HUDEP-2 (cell line): ENCODE data around the gene DPAGT1.
"Not testable (repeated sequence)": the region's sequence is repeated elsewhere in the genome, so short reads cannot be mapped to it uniquely, and the experiment has no call there.

ENCODE experiments used
- DNase-seq, 76 experiments: peaks; one replicate each; lab custom pipeline; 2025; ENCODE audit not compliant: unreplicated experiment in 76 of 76; lab: John Stamatoyannopoulos, UW

DPAGT1 gene

DNA sequence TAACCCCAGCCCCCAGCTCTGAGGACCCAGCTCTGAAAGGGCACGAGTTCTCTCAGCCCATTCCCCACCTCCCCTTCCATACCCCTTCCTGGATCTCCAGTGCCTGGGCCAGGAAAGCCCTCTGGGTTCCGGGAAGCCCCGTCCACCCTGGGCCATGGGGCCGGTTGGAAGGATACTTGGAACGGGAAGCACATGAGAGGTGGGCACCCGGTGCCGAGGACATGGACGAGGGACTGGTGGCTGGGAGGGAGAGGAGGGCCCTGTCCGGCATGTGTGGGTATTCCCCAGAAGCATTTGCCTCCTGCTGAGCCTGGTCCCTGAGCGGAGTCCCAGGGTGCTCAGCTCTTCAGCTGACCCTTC is 14.6 kb upstream of the DPAGT1 start:
- DNase-seq, result no peak

DNA sequence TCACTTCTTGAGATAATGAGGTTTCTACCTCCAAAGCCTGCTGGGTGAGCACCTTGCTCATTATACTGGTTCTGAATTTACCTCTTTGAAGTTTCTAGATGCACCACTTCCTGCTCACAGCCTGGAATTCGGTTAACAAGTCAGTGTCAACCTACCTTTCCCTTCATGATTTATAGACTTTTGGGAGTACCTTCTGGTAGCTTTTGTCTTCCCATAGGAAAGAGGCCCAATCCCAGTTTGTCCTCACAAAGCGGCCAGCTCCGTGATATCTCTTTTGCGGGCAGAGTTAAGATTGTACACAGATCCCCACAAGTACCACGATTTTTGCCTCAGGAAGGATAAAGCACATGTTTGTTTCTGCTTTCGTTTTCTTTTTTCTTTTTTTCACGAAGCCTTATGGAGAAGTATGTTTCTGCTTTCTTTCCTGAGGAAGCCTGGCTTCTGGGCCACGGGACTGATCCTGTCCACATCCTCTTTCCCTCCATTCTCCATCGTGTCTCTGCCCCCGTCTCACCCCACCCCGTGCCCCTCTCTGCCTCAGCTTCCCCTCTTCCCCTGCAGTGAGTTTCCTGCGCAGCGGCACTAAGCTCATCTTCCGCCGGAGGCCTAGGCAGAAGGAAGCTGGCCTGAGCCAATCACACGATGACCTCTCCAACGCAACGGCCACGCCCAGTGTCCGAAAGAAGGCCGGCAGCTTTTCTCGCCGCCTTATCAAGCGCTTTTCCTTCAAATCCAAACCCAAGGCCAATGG is 14.0 kb upstream of the DPAGT1 start:
- DNase-seq, result no peak

DNA sequence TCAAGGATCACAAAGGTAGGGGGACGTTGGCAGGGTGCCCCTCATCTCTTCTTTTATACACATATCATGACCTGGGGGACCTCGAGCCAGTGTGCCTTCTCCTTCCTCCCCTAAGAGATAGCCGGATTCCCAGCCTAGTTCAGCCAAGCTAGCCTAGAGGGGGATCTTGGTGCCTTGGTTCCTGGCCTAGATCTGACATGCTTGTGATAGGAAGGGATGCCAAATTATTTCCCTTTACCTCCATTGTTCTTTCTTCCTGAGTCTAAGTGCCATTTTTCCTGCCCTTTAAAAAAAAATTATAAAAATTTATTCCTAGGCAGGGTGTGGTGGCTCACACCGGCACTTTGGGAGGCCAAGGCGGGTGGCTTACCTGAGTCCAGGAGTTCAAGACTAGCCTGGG is 12.7 kb upstream of the DPAGT1 start:
- DNase-seq, result no peak

DNA sequence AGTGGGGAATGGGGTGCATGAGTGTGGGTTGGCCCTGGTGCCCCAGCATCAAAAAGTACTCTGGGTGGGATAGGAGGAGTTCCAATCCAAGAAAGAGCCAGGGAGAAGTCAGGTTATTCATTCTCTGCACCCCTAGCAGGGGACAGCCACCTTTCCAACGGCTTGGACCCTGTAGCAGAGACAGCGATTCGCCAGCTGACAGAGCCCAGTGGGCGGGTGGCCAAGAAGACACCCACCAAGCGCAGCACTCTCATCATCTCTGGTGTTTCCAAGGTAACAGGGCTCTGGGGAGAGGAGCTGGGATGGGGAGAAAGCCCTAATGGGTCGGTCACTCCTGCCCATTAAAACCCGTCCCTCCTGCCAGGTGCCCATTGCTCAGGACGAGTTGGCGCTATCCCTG is 12.1 kb upstream of the DPAGT1 start:
- no peak for DNase-seq

DNA sequence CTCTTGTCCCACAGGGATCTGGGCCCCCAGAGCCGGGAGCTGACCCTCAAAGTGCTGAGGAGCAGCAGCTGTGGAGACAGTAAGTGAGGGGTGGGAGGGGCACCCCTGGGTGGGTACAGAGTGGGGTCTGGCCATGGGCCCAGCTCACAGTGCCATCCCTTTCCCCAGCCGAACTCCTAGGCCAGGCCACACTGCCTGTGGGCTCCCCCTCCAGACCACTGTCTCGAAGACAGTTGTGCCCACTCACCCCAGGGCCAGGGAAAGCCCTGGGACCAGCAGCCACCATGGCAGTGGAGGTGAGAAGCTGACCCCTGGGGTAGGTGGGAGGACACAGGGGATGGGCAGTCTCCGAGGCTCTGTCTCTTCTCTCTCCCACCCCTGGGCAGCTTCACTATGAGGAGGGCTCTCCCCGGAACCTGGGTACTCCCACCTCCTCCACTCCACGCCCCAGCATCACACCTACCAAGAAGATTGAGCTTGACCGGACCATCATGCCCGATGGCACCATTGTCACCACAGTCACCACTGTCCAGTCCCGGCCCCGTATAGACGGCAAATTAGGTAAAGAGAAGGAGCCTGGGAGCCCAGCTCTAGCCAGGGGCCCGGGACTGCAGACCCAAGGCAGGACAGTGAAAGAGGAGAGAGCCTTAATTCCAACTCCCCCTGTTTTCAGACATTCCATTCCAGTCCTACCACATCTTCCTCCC is 10.8 kb upstream of the DPAGT1 start:
- DNase-seq, result no peak

DNA sequence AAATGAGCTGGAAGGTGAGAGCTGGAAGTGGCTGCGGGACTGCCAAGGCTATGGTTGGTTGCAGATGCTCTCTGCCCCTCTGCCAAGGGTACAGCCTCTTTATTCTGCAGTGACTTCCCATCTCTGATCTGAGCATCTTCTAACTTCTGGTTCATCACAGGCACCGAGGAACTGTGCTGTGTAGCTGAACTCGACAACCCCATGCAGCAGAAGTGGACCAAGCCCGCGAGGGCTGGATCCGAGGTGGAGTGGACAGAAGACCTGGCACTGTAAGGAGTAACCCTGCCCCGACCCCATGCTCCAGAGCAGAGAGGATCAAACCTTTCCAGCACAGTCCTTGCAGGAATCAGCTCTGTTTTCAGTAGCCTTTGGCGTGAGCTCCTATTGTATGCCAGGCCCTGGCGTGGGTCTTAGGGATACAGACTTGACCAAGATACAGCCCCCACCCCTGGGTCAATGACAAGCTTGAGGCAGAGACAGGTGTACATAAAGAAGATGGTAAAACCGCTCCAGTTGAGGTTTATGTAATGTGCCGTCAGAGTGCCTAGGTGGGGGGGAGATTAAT is 9.8 kb upstream of the DPAGT1 start:
- no peak for DNase-seq

DNA sequence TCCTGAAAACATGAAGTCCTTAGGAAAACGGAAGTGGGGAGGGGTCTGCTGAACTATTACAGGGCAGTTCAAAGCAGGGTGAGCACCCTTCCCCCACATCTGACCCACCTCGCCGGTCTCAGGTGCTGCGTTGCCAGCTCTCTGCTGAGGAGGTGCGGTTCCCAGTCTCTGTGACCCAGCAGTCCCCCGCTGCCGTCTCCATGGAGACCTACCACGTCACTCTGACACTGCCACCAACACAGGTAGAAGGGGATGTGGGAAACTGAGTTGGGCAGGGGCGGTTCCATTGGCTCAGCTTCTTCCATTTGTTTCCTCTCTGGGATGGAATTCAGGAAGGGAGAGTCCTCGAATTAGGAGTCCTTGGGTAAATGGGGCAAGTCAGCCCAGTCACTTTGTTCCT is 8.8 kb upstream of the DPAGT1 start:
- DNase-seq, result no peak

GRCh38 chr11:119109843-119110242 is 8.2 kb upstream of the DPAGT1 start:
- no peak for DNase-seq

- DNase-seq, result no peak
Measured at GRCh38 chr11:119108857-119109221, 7.2 kb upstream of the DPAGT1 start.

- peak in 26 of 76 experiments; percentile 6 to 63 (median 26) for DNase-seq
Measured at GRCh38 chr11:119108146-119108856, 6.6 kb upstream of the DPAGT1 start.

- peak in 2 of 76 experiments; percentile 10 to 11 for DNase-seq
Measured at GRCh38 chr11:119107538-119108145, 6.0 kb upstream of the DPAGT1 start.

- DNase-seq, result peak in 74 of 76 experiments; percentile 50 to 96 (median 92)
Measured at GRCh38 chr11:119106564-119107537, 5.2 kb upstream of the DPAGT1 start, which contains the start of gene C2CD2L. Gene C2CD2L, plus strand, starts transcription at chr11:119107344. Its CDS starts 398 bp downstream, at chr11:119107742.

GRCh38 chr11:119103793-119104192 is 2.1 kb upstream of the DPAGT1 start:
- peak in 9 of 76 experiments; percentile 5 to 43 (median 17) for DNase-seq

DNA sequence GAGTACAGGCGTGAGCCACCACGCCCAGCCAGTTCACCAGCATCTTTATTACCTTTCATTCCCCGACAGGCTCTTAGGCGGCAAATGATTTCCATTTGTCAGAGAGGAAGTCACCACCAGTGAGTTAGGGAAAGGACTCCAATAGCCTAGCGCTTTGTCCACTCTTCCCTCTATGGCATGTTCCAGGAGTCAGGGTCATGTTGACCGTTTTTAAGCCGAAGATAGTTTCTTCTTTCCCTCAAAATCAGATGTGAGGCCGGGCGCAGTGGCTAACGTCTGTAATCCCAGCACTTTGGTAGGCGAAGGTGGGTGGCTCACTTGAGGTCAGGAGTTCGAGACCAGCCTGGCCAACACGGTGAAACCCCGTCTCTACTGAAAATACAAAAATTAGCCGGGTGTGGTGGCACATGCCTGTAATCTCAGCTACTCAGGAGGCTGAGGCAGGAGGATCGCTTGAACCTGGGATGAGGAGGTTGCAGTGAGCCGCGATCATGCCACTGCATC is 1.6 kb upstream of the DPAGT1 start:
- DNase-seq, result not testable (repeated sequence)

DNA sequence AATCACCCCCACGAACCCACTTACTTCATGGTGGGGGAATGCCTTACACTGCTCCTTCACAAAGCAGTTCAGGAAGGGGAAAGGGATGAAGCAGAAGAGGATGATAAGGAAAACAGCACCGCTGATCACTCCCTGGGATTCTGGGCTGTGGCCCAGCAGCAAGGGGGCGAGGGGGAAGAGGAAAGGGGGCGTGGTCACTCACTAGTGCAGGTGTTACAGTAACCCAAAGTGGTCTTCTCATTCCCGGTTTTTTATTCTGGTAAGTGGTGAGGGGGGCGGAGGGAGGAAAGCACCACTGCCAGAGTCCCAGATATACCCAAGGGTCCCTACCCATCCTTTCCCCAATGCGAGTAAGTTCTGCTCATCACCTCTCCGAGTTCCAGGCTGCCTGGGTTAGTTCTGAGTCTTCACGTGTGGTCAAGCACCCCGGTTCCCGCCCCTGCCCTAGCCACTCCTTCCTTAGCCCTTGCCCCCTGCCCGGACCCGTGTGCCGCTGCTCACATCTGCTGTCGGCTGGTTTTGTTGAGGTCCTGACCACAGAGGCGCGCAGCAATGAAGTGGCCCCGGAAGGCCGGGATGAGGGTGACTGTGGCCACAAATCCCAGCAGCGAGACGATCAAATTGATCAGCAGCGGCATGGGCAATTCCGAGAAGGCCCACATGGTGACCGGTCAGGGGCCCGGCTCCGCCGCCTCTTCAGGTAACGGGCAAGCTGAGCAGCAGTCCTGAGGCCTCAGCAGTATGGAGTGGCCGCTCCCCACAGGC is 477 bp downstream of the DPAGT1 start:
- DNase-seq, result peak in 6 of 76 experiments; percentile 20 to 74 (median 35)

- DNase-seq, result peak in 15 of 76 experiments; percentile 5 to 51 (median 30)
Measured at GRCh38 chr11:119100246-119100970, 1.2 kb downstream of the DPAGT1 start.

DNA sequence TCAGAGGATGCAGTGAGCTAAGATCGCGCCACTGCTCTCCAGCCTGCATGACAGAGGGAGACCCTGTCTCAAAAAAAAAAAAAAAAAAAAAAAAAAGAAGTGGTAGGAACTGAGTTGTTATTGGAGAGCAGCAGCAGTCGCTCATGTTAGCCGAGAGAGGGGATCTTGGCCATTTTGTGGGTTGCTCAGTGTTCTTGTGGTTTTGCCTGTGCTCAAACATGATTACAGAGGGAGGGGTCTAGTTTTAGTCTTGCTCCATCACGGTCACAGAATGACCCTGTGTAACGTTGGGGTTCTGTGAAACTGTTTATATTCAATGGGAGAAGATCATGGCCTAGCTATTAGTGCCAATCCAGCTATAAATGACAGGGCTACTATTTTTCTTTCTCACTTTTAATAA is 1.9 kb downstream of the DPAGT1 start:
- DNase-seq, result no peak
